Immature natural killer cell (primary cell): ENCODE data around the gene SLC35C1. TPM values are rescaled to one million over a fixed set of nuclear protein-coding genes. Genes with fewer than 3 reads are reported as not detected.
"Not testable (repeated sequence)": the region's sequence is repeated elsewhere in the genome, so short reads cannot be mapped to it uniquely, and the experiment has no call there.

Source experiments
- DNase-seq, 3 donors: peaks; one replicate each; pipeline ENCODE4 v3.0.0; 2022; ENCODE audit warnings: mixed read lengths in 1 of 3
- H3K27ac Mint-ChIP-seq, 6 donors: one replicate each; pipeline ENCODE4 v1.8.0; 2020; ENCODE audit warnings: mixed read lengths in 6 of 6, mild to moderate bottlenecking in 5 of 6, inconsistent platforms in 4 of 6, moderate library complexity in 3 of 6
- H3K27me3 Mint-ChIP-seq, 3 donors: one replicate each; pipeline ENCODE4 v1.8.0; 2020 to 2021; ENCODE audit warnings: low read depth in 3 of 3, mild to moderate bottlenecking in 3 of 3, mixed read lengths in 3 of 3, moderate library complexity in 3 of 3, inconsistent platforms in 1 of 3
- H3K36me3 Mint-ChIP-seq, 3 donors: one replicate each; pipeline ENCODE4 v1.8.0; 2020; ENCODE audit warnings: mixed read lengths in 3 of 3, inconsistent platforms in 2 of 3, mild to moderate bottlenecking in 2 of 3
- H3K4me1 Mint-ChIP-seq, 2 donors: one replicate each; pipeline ENCODE4 v1.8.0; 2020; ENCODE audit warnings: inconsistent platforms in 2 of 2, mild to moderate bottlenecking in 2 of 2, mixed read lengths in 2 of 2, moderate library complexity in 1 of 2
- H3K4me3 Mint-ChIP-seq, 5 donors: one replicate each; pipeline ENCODE4 v1.8.0; 2020; ENCODE audit warnings: mild to moderate bottlenecking in 5 of 5, mixed read lengths in 5 of 5, inconsistent platforms in 3 of 5, moderate library complexity in 3 of 5
- H3K9me3 Mint-ChIP-seq, 6 donors: one replicate each; pipeline ENCODE4 v1.8.0; 2020; ENCODE audit warnings: mild to moderate bottlenecking in 6 of 6, mixed read lengths in 6 of 6, inconsistent platforms in 4 of 6, moderate library complexity in 3 of 6
- polyA plus RNA-seq, 3 donors: library from polyadenylated mRNA; unstranded; fragments of 300-500 nt; fragmentation: Illumina TruSeq; gene quantifications; one replicate each; pipeline ENCODE4 v1.2.3, GENCODE V29; 2021

SLC35C1 gene
- polyA plus RNA-seq, 3 donors from 2014 or later, result 6.4 to 11.9 (median 7.6) TPM

- Mint-ChIP-seq H3K9me3 (no peaks in the 10 kb centered on the region), H3K4me3 (no peak overlapping the region), H3K27ac (peak overlapping the region in 4 of 6 donors; percentile 49 to 71 (median 62)), H3K36me3 (peaks cover 0 to 10% (median 0%) of the 10 kb centered on the region in 3 donors), H3K4me1 (peaks cover 40 to 44% of the 10 kb centered on the region in 2 donors), H3K27me3 (peaks cover 0 to 2% (median under 1%) of the 10 kb centered on the region in 3 donors)
- no peak for DNase-seq
Observed at GRCh38 chr11:45809456-45810395, 4.8 kb downstream of the SLC35C1 start.

- Mint-ChIP-seq H3K27ac (peak overlapping the region in 1 of 6 donors; percentile 48), H3K36me3 (peaks cover 0 to 10% (median 0%) of the 10 kb centered on the region in 3 donors), H3K4me1 (peaks cover 40 to 41% of the 10 kb centered on the region in 2 donors), H3K9me3 (no peaks in the 10 kb centered on the region), H3K4me3 (no peak overlapping the region), H3K27me3 (no peaks in the 10 kb centered on the region)
- no peak for DNase-seq
Observed at GRCh38 chr11:45810431-45811108, 5.6 kb downstream of the SLC35C1 start.

- no peak for DNase-seq
- Mint-ChIP-seq H3K4me3 (no peak overlapping the region), H3K27ac (no peak overlapping the region), H3K9me3 (no peaks in the 10 kb centered on the region), H3K4me1 (peaks cover 36 to 37% of the 10 kb centered on the region in 2 donors), H3K27me3 (no peaks in the 10 kb centered on the region), H3K36me3 (peaks cover 0 to 10% (median 0%) of the 10 kb centered on the region in 3 donors)
Observed at GRCh38 chr11:45811109-45811435, 6.1 kb downstream of the SLC35C1 start.

- peaks cover 29 to 31% of the 10 kb centered on the region in 2 donors for H3K4me1 Mint-ChIP-seq
- peaks cover 0 to 10% (median 0%) of the 10 kb centered on the region in 3 donors for H3K36me3 Mint-ChIP-seq
- H3K4me3 Mint-ChIP-seq, result no peak overlapping the region
- H3K27ac Mint-ChIP-seq, result peak overlapping the region in 1 of 6 donors; percentile 17
- no peak for DNase-seq
- no peaks in the 10 kb centered on the region for H3K9me3 Mint-ChIP-seq
- no peaks in the 10 kb centered on the region for H3K27me3 Mint-ChIP-seq
Observed at GRCh38 chr11:45811571-45812290, 6.8 kb downstream of the SLC35C1 start.

GRCh38 chr11:45812581-45813548 is 7.9 kb downstream of the SLC35C1 start:
- H3K27me3 Mint-ChIP-seq, result peaks cover 0 to 3% (median 0%) of the 10 kb centered on the region in 3 donors
- DNase-seq, result no peak
- peaks cover 0 to 10% (median 0%) of the 10 kb centered on the region in 3 donors for H3K36me3 Mint-ChIP-seq
- H3K4me1 Mint-ChIP-seq, result peaks cover 18 to 19% of the 10 kb centered on the region in 2 donors
- H3K4me3 Mint-ChIP-seq, result no peak overlapping the region
- no peaks in the 10 kb centered on the region for H3K9me3 Mint-ChIP-seq
- H3K27ac Mint-ChIP-seq, result peak overlapping the region in 4 of 6 donors; percentile 10 to 56 (median 50)

- DNase-seq, result no peak
- no peak overlapping the region for H3K4me3 Mint-ChIP-seq
- H3K36me3 Mint-ChIP-seq, result no peaks in the 10 kb centered on the region
- no peaks in the 10 kb centered on the region for H3K4me1 Mint-ChIP-seq
- H3K27me3 Mint-ChIP-seq, result peaks cover 0 to 3% (median 0%) of the 10 kb centered on the region in 3 donors
- no peaks in the 10 kb centered on the region for H3K9me3 Mint-ChIP-seq
- no peak overlapping the region for H3K27ac Mint-ChIP-seq
Observed at GRCh38 chr11:45815747-45816146, 10.8 kb downstream of the SLC35C1 start.

GRCh38 chr11:45816614-45817013 is 11.7 kb downstream of the SLC35C1 start:
- H3K4me1 Mint-ChIP-seq, result no peaks in the 10 kb centered on the region
- DNase-seq, result no peak
- H3K36me3 Mint-ChIP-seq, result no peaks in the 10 kb centered on the region
- H3K4me3 Mint-ChIP-seq, result no peak overlapping the region
- peaks cover 0 to 3% (median 0%) of the 10 kb centered on the region in 3 donors for H3K27me3 Mint-ChIP-seq
- no peak overlapping the region for H3K27ac Mint-ChIP-seq
- H3K9me3 Mint-ChIP-seq, result no peaks in the 10 kb centered on the region

GRCh38 chr11:45817191-45817590 is 12.2 kb downstream of the SLC35C1 start:
- peaks cover 0 to 3% (median 0%) of the 10 kb centered on the region in 3 donors for H3K27me3 Mint-ChIP-seq
- no peak overlapping the region for H3K4me3 Mint-ChIP-seq
- H3K27ac Mint-ChIP-seq, result no peak overlapping the region
- DNase-seq, result no peak
- H3K36me3 Mint-ChIP-seq, result no peaks in the 10 kb centered on the region
- H3K9me3 Mint-ChIP-seq, result no peaks in the 10 kb centered on the region
- H3K4me1 Mint-ChIP-seq, result no peaks in the 10 kb centered on the region

GRCh38 chr11:45818961-45819605 is 14.1 kb downstream of the SLC35C1 start:
- H3K27ac Mint-ChIP-seq, result no peak overlapping the region
- no peak for DNase-seq
- H3K9me3 Mint-ChIP-seq, result no peaks in the 10 kb centered on the region
- peaks cover 0 to 3% (median 0%) of the 10 kb centered on the region in 3 donors for H3K27me3 Mint-ChIP-seq
- no peaks in the 10 kb centered on the region for H3K36me3 Mint-ChIP-seq
- no peak overlapping the region for H3K4me3 Mint-ChIP-seq
- no peaks in the 10 kb centered on the region for H3K4me1 Mint-ChIP-seq

- no peaks in the 10 kb centered on the region for H3K4me1 Mint-ChIP-seq
- H3K4me3 Mint-ChIP-seq, result no peak overlapping the region
- H3K27me3 Mint-ChIP-seq, result peaks cover 0 to 3% (median 0%) of the 10 kb centered on the region in 3 donors
- H3K27ac Mint-ChIP-seq, result no peak overlapping the region
- H3K36me3 Mint-ChIP-seq, result no peaks in the 10 kb centered on the region
- DNase-seq, result no peak
- no peaks in the 10 kb centered on the region for H3K9me3 Mint-ChIP-seq
Observed at GRCh38 chr11:45820211-45820857, 15.4 kb downstream of the SLC35C1 start.

- not testable (repeated sequence) for H3K4me3 Mint-ChIP-seq, DNase-seq, H3K36me3 Mint-ChIP-seq, H3K9me3 Mint-ChIP-seq, H3K27me3 Mint-ChIP-seq, H3K27ac Mint-ChIP-seq, H3K4me1 Mint-ChIP-seq
Observed at GRCh38 chr11:45826492-45826891, 21.5 kb downstream of the SLC35C1 start.

GRCh38 chr11:45827123-45827522 is 22.2 kb downstream of the SLC35C1 start:
- H3K27me3 Mint-ChIP-seq, result peaks cover 2 to 7% (median 5%) of the 10 kb centered on the region in 3 donors
- no peak overlapping the region for H3K27ac Mint-ChIP-seq
- H3K4me1 Mint-ChIP-seq, result no peaks in the 10 kb centered on the region
- H3K4me3 Mint-ChIP-seq, result no peak overlapping the region
- DNase-seq, result no peak
- no peaks in the 10 kb centered on the region for H3K9me3 Mint-ChIP-seq
- H3K36me3 Mint-ChIP-seq, result no peaks in the 10 kb centered on the region
